Left colon (tissue), 2 donors: ENCODE results near the gene ZNF821. TPM values are rescaled to one million over a fixed set of nuclear protein-coding genes. Genes with fewer than 3 reads are reported as not detected.

Experiments used
- ATAC-seq: fragments of 200-7000 bp; cut with Tn5 transposase; one replicate; pipeline ENCODE4 v1.9.1; 2020; ENCODE audit warnings: mild to moderate bottlenecking, moderate library complexity
- DNase-seq, 2 donors: peaks; one replicate each; pipeline ENCODE4 v3.0.0-alpha.2; 2020
- intact Hi-C, 2 donors: fragments of 100-400 bp; cut with DNase I in 1 of 2; cut with micrococcal nuclease in 1 of 2; formaldehyde crosslinking; loops; one replicate each; pipeline versions ENCODE4 v1.11.2 to v1.14.0; 2022; cut with DNase I, micrococcal nuclease
- long read RNA-seq: library from polyadenylated mRNA; unstranded; transcript quantifications from one replicate; pipeline ENCODE4 v2.0.0, GENCODE V29; 2021
- total RNA-seq, 2 donors: library from RNA; stranded (reverse); fragmentation: NEBNext Ultra II Directional; extraction: Animal tissue kit (Norgen Biotek cat#: 25700); gene quantifications; one replicate each; pipeline ENCODE4 v1.2.1, GENCODE V29; 2021
- donor health status: DM: no; HTN: no; CAD: no.
- donor health status: DM: yes; HTN: yes; CAD: no.

The ZNF821 gene, protein sequence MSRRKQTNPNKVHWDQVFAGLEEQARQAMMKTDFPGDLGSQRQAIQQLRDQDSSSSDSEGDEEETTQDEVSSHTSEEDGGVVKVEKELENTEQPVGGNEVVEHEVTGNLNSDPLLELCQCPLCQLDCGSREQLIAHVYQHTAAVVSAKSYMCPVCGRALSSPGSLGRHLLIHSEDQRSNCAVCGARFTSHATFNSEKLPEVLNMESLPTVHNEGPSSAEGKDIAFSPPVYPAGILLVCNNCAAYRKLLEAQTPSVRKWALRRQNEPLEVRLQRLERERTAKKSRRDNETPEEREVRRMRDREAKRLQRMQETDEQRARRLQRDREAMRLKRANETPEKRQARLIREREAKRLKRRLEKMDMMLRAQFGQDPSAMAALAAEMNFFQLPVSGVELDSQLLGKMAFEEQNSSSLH
- total RNA-seq = 10 to 100 TPM; 12.5 to 13.0 TPM
- long read RNA-seq, partial matches to known transcripts = 1 of 33 reads
- long read RNA-seq, other reads (novel, unspliced or antisense) = 26 of 33 reads

GRCh38 chr16:71883849-71884638 is at the start of gene ZNF821:
TSS of gene ZNF821 (minus strand) at chr16:71884182. CDS start at chr16:71879946, 4,236 bp downstream.
- intact Hi-C loops = no loop called here
- DNase-seq (peak; percentile 72 to 84), ATAC-seq (peak; percentile 75)

DNA sequence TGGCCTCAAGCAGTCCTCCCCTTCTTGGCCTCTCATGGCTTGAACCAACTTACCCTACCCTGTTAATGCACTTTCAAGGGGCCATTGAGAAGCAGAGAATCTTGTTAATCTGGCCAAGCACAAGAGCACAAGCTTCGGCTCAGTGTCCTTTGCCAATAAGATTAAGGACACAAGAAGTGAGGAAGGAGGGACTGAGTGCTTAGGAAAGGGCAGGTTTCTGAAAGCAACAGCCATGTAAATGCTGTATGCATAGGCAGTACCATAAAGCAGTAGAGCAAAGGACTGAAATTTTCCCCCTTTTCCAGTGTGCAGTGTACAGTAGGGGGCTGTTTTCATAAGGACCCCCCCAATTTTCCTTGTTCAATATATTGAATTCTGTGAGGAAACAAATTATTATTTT is 49.0 kb upstream of the ZNF821 start:
- intact Hi-C loops = no loop called here
- ATAC-seq (no peak), DNase-seq (no peak)

DNA sequence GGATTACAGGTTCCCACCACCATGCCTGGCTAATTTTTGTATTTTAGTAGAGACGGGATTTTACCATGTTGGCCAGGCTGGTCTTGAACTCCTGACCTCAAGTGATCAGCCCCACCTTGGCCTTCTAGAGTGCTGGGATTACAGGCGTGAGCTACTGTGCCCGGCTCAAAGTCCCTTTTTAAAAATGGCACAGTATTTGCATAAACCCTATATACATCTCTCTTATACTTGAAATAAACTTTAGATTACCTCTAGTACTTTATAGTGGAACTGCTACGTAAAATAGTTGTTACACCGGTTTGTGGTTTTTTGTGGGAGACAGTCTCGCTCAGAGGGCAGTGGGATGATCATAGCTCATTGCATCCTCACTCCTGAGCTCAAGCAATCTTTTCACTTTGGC is 47.6 kb upstream of the ZNF821 start:
- intact Hi-C loops = no loop called here
- DNase-seq (no peak), ATAC-seq (peak; percentile 75)

DNA sequence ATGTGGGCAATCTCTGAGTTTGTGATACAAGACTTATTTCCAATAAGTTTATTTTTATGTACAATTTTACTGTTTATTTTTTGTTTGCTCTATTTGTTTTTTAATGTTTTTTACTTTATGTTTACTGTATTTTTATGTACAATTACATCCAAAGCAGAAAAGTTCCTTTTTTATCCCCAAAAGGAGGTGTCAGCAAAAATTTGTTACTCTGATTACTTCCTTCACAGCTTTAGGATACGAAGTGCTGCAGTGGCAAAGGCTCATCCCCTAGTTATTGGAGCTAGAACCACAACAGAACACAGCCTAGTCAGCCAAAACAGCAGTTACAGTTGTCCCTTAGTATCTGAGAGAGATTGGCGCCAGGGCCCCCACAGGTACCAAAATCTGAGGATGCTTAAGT is 47.0 kb upstream of the ZNF821 start:
- intact Hi-C loops = no loop called here
- ATAC-seq = no peak
- no peak for DNase-seq

DNA sequence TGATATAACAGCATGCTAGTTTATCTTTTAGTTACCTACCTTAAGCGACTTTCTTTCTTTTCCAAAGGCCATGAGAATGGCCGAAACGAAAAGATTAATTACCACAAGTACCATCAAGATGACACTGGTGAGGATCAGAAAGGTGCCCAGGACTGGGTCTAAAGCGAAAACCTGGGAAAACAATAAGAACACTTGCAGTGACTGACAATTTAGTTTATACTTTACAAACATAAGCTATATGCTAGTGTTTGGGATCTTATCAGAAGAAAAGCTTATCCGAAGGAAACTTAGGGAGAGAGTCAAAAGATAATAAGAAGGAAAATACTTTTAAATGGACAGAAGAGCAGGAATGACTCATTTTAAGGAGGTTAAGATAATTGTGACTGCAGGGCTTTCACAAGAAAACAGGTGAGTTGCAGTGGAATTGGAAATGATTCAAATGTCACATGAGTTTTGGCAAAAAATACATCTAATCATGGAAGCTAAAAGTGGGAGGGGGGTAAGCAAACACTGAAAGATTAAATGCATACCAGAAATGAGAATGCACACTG is 46.1 kb upstream of the ZNF821 start:
- no peak for ATAC-seq
- no peak for DNase-seq
- intact Hi-C loops = no loop called here

GRCh38 chr16:71929048-71929447 is 45.1 kb upstream of the ZNF821 start:
- intact Hi-C loops = no loop called here
- ATAC-seq = no peak
- DNase-seq = no peak

DNA sequence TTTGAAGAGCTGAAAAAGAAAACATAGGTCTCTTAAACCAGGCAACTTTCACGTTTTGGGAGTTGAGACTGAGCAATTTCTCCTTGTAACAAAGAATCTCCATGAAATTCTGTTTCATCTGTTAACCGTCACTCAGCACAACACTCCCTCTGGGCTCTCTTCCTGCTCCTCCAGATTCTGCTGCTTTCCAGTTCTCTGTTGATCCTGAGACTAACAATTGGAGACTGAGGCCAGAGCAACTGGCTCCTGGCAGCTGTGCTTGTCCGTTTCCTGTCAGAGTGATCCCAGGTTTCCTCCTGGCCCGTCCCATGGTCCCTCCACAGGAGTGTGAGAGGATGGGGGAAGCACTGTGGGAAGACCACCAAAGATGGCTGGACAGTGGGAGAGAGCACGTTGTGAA is 43.8 kb upstream of the ZNF821 start:
- no peak for DNase-seq
- intact Hi-C loops = no loop called here
- no peak for ATAC-seq

- ATAC-seq (peak; percentile 72), DNase-seq (peak; percentile 70 to 77)
- intact Hi-C loops = no loop called here
Measured at GRCh38 chr16:71927383-71927782, 43.4 kb upstream of the ZNF821 start.

- DNase-seq (no peak), ATAC-seq (no peak)
- intact Hi-C loops = no loop called here
Measured at GRCh38 chr16:71924710-71925109, 40.7 kb upstream of the ZNF821 start.

DNA sequence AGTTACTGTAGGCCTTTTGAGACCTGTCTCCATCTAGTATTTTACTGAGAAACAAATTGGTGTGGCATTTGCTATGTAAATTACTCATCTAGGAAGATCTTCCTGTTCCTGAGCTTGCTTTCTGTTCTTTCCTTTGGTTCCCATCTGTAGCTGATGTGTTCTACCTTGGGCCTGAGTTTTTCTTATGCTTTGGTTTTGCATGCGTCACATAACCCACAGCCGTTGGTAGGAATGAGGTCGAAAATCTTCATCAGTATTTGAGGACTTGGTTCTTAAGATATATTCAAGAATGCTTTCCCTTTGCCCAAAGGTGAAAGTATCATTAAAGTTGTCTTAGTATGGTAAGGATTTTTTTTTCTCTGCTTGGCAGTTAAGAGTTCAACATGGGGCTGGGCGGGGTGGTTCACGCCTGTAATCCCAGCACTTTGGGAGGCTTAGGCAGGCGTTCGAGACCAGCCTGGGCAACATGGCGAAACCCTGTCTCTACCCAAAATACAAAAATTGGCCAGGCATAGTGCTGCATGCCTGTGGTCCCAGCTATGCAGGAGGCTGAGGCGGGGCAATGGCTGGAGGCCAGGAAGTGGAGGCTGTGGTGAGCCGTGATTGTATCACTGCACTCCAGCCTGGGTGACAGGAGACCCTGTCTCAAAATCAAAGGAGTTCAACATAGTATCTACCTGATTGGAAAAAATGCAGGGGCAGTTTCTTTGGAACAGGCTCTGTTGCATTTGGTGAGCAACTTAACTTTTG is 40.1 kb upstream of the ZNF821 start:
- intact Hi-C loops = no loop called here
- peak; percentile 3 for ATAC-seq
- no peak for DNase-seq

DNA sequence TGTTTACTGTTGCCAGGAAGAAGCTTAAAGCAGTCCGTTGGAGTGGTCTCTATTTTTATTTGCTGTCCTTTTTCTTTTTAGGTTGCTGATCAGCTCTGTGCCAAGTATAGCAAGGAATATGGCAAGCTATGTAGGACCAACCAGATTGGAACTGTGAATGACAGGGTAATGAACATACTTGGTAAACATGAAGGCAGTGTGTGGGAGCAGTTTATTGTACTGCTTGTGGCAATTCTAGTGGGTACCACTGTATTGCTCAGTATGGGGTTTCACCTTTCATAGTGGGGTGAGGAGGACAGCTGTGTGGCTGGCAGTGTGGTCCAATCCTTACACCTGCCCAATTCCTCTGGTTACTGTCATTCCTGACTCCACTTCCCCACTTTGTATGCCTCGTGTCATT is 36.7 kb upstream of the ZNF821 start:
- no peak for ATAC-seq
- DNase-seq = no peak
- intact Hi-C loops = no loop called here

DNA sequence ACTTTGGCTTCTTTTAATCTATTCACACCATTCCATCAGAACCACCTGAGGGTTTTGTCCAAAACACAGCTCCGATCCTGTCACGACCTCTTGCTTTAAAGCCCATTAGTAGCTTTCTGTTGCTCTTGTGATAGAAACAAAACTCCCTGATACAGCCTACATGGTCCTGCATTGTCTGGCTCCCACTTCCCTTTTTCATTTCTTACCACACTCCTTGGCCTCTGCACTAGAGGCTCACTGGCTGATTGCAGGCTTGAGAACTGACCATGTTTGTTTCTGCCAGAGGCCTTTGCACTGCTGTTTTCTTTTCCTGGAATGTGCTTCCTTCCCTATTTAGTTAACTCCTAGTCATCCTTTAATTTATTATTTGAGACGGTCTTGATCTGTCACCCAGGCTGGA is 35.1 kb upstream of the ZNF821 start:
- ATAC-seq = peak; percentile 27
- no peak for DNase-seq

DNA sequence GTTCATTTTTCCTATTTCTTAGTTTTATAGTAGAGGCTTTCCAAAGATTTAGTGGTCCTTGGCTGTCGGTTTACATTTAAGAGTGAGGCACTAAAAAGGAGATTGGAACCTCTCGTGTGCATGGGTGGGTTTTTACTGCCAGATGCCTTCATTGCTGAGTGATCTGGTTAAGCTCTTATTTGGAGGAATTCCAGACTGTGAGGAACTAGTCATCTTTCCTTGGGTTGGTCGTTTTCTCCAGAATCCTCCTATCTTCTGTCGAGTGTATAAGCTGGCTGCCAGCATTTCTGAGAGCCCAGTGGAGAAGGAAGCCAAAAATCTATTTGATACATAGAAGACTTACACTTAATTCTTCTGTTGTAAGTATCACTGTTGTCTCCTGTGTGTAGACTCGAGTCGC is 33.9 kb upstream of the ZNF821 start:
- intact Hi-C loops = no loop called here
- ATAC-seq (no peak), DNase-seq (no peak)

More for the DNA sequence above, 35.1 kb upstream of the ZNF821 start:
- intact Hi-C loops = no loop called here

DNA sequence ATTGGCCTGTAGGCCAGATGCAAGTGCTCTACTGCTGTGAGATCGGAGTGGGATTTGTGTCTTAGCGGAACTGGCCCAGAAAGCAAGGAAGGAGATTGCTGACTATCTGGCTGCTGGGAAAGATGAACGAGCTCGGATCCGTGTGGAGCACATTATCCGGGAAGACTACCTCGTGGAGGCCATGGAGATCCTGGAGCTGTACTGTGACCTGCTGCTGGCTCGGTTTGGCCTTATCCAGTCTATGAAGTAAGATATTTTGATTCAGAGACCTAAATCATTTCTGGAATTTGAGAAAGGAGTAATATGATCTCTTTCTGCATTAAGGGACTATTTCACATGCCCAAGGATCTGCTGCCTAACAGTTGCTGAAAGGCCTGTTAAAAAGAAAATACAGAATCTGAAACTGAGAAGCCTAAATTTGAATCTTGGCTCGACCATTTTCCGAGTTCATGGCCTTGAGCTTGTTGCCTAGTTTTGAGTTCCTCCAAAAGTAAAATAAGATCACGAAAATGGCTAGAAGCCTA is 32.5 kb upstream of the ZNF821 start:
- DNase-seq (no peak), ATAC-seq (no peak)
- intact Hi-C loops = no loop called here

DNA sequence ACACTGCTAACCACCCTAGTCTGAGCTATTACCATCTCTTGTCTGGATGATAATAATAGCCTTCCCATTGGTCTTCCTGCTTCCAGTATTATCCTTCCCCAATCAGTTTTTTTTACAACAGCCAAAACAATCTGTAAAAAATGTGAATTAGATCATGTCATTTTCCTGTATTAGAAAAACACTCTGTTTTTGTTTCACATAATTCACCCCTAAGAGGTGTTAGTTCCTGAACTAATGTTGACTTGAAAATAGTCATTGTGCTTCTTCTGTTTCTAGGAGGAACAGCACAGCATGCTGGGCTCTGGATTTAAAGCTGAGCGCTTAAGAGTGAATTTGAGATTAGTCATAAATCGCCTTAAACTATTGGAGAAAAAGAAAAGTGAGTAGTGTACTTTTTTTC is 31.4 kb upstream of the ZNF821 start:
- DNase-seq = no peak
- intact Hi-C loops = no loop called here
- no peak for ATAC-seq

DNA sequence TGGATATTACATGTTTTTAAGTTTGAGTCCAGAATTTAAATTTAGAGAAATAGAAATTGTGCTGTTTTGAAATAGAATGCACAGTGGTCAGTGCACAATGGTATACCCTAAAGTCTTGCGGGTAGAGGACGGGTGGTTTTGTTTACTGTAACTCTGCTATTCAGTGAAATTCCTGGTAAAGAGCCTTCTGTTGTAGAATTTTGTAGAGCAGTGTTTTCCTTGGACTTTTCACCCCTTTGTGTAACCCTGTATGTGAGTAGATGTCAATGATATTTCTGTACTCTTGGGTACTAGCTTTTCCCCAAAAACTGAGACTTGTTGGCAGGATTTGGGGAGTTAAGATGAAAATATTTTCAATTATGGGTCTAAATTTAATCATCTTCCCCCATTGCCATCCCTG is 30.8 kb upstream of the ZNF821 start:
- DNase-seq = no peak
- no peak for ATAC-seq
- intact Hi-C loops = no loop called here

GRCh38 chr16:71912534-71913275 is 28.7 kb upstream of the ZNF821 start:
- no peak for ATAC-seq

GRCh38 chr16:71911121-71911520 is 27.1 kb upstream of the ZNF821 start:
- ATAC-seq = peak; percentile 79
- DNase-seq = no peak
- intact Hi-C loops = no loop called here

More at GRCh38 chr16:71912534-71913275, 28.7 kb upstream of the ZNF821 start:
- no peak for DNase-seq
- intact Hi-C loops = no loop called here
